SK-N-SH (cell line): Measurements from ENCODE around the gene VAV1.

Experiments used
- EZH2phosphoT487 ChIP-seq: fragments of 200-600 bp; sonication (generic); IDR thresholded peaks from 2 replicates; pipeline ENCODE4 v1.6.1; 2017; ENCODE audit warnings: low read depth, mixed run types, mild to moderate bottlenecking, antibody characterized with exemption, moderate library complexity, borderline replicate concordance
- GABPA ChIP-seq: IDR thresholded peaks from 2 replicates; pipeline ENCODE4 v1.4.0; 2012; ENCODE audit warnings: low read depth, mild to moderate bottlenecking
- POLR2AphosphoS5 ChIP-seq: IDR thresholded peaks from 2 replicates; pipeline ENCODE4 v1.6.1; 2012; ENCODE audit warnings: low read depth, low read length
- RCOR1 ChIP-seq: fragments of 150-350 bp; IDR thresholded peaks from 2 replicates; pipeline ENCODE4 v1.6.1; 2017; ENCODE audit warnings: antibody characterized with exemption, low read length
- SMC3 ChIP-seq: IDR thresholded peaks from 2 replicates; pipeline ENCODE4 v1.6.1; 2012; ENCODE audit warnings: low read depth, low read length, improper control_type of control experiment
- TF ChIP-seq, protein P1 (sequence below): fragments of 200-600 bp; sonication (generic); IDR thresholded peaks from 2 replicates; pipeline ENCODE4 v1.6.1; 2017; ENCODE audit warnings: antibody characterized with exemption, mild to moderate bottlenecking, moderate library complexity
- TF ChIP-seq, protein P2 (sequence below): IDR thresholded peaks from 2 replicates; pipeline ENCODE4 v1.6.1; 2012; ENCODE audit warnings: mild to moderate bottlenecking, low read depth, low read length, moderate library complexity

DNA sequence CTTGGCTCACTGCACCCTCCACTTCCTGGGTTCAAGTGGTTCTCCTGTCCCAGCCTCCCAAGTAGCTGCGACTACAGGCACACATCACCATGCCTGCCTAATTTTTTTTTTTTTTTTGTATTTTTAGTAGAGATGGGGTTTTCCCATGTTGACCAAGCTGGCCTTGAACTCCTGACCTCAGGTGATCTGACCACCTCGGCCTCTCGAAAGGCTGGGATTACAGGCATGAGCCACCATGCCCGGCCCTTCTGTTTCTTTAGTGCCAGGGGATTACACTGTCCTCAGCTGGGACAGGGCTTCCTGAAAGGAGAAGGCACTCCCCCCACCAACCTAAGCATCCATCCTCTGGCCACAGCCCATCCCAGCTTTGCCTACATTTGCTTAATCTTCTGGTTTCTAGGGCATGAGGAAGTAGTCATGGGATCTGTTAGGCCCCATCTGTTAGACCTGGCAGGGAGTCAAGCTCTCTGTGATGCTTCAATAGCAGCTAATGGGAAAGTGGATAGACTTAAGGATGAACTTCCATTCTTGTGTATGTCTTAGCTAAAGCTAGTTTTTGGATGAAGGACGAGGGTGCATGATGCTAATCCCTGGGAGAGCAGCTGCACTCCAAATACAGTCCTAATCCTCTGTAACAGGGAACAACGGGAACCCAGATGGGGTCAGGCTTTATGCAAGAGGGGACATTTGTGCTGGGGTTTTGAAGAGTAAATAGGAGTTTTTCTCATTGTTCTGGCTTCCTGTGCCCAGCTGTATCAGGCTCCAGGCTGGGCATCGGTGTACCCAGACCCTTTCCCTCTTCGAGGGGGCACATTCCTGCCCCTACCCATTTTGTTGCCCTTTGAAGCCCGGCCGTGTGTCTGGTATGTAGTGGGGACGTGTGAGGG lies 2.6 kb downstream of the VAV1 start:
- TF ChIP-seq, protein P1, sequence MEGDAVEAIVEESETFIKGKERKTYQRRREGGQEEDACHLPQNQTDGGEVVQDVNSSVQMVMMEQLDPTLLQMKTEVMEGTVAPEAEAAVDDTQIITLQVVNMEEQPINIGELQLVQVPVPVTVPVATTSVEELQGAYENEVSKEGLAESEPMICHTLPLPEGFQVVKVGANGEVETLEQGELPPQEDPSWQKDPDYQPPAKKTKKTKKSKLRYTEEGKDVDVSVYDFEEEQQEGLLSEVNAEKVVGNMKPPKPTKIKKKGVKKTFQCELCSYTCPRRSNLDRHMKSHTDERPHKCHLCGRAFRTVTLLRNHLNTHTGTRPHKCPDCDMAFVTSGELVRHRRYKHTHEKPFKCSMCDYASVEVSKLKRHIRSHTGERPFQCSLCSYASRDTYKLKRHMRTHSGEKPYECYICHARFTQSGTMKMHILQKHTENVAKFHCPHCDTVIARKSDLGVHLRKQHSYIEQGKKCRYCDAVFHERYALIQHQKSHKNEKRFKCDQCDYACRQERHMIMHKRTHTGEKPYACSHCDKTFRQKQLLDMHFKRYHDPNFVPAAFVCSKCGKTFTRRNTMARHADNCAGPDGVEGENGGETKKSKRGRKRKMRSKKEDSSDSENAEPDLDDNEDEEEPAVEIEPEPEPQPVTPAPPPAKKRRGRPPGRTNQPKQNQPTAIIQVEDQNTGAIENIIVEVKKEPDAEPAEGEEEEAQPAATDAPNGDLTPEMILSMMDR: no peak
- TF ChIP-seq, protein P2, sequence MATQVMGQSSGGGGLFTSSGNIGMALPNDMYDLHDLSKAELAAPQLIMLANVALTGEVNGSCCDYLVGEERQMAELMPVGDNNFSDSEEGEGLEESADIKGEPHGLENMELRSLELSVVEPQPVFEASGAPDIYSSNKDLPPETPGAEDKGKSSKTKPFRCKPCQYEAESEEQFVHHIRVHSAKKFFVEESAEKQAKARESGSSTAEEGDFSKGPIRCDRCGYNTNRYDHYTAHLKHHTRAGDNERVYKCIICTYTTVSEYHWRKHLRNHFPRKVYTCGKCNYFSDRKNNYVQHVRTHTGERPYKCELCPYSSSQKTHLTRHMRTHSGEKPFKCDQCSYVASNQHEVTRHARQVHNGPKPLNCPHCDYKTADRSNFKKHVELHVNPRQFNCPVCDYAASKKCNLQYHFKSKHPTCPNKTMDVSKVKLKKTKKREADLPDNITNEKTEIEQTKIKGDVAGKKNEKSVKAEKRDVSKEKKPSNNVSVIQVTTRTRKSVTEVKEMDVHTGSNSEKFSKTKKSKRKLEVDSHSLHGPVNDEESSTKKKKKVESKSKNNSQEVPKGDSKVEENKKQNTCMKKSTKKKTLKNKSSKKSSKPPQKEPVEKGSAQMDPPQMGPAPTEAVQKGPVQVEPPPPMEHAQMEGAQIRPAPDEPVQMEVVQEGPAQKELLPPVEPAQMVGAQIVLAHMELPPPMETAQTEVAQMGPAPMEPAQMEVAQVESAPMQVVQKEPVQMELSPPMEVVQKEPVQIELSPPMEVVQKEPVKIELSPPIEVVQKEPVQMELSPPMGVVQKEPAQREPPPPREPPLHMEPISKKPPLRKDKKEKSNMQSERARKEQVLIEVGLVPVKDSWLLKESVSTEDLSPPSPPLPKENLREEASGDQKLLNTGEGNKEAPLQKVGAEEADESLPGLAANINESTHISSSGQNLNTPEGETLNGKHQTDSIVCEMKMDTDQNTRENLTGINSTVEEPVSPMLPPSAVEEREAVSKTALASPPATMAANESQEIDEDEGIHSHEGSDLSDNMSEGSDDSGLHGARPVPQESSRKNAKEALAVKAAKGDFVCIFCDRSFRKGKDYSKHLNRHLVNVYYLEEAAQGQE: no peak
- TF ChIP-seq GABPA: no peak
- no peak for TF ChIP-seq SMC3
- no peak for TF ChIP-seq EZH2phosphoT487
- no peak for TF ChIP-seq POLR2AphosphoS5
- TF ChIP-seq RCOR1: no peak
